Measurements from ENCODE around the gene ZNF853. TPM values are rescaled to one million over a fixed set of nuclear protein-coding genes. Genes with fewer than 3 reads are reported as not detected.

ZNF853 gene
- total RNA-seq, 1 experiment from 2014 or later: 1.4 TPM

GRCh38 chr7:6624246-6624611, 8.8 kb downstream of the ZNF853 start:
- no peak overlapping the region for H3K27ac ChIP-seq (ENCODE audit: low read length)
- no peaks in the 10 kb centered on the region for H3K27me3 ChIP-seq (ENCODE audit: control insufficient read depth, insufficient read depth, low read length)
- in situ Hi-C loops (cut with HindIII; ENCODE audit: low pct_unique_long_range_greater_than_20kb, low sequenced_read_pairs): no loop called here
- H3K4me3 ChIP-seq (ENCODE audit: low read depth in 2 of 2, low read length in 2 of 2): no peak overlapping the region
- intact Hi-C loops (cut with micrococcal nuclease; ENCODE audit: unreplicated experiment): no loop called here
- H3K4me1 ChIP-seq (ENCODE audit: control insufficient read depth, insufficient read depth, low read length): no peaks in the 10 kb centered on the region
- no peaks in the 10 kb centered on the region for H3K9me3 ChIP-seq (ENCODE audit: control insufficient read depth, insufficient read depth, low read depth, low read length)
- no TSS peak for BruUV-seq (replicated peaks)
- ATAC-seq (no peak), DNase-seq (ENCODE audit: low read depth, low spot score) (no peak)
- POLR2A ChIA-PET: no interaction called here
- CTCF ChIA-PET: no interaction called here
- H3K36me3 ChIP-seq (ENCODE audit: control insufficient read depth, insufficient read depth, low read length): no peaks in the 10 kb centered on the region
- no peak for TF ChIP-seq TCF7L2 (IDR thresholded peaks at IDR 0.05; ENCODE audit: low read depth, low read length)
- TF ChIP-seq POLR2AphosphoS5 (IDR thresholded peaks at IDR 0.05; ENCODE audit: low read depth, low read length): no peak
- no peak for TF ChIP-seq SIN3A (IDR thresholded peaks at IDR 0.05; ENCODE audit: borderline replicate concordance, insufficient read depth, low read depth, low read length)
- no peak for TF ChIP-seq CTCF (IDR thresholded peaks at IDR 0.05)
- no peak for TF ChIP-seq REST (IDR thresholded peaks at IDR 0.05; ENCODE audit: insufficient read depth in 1 of 2, low read depth in 2 of 2, low read length in 1 of 2)

GRCh38 chr7:6628045-6628444, 12.6 kb downstream of the ZNF853 start:
- ATAC-seq (no peak), DNase-seq (ENCODE audit: low read depth, low spot score) (no peak)
- CTCF ChIA-PET: no interaction called here
- intact Hi-C loops (cut with micrococcal nuclease; ENCODE audit: unreplicated experiment) (no loop called here), in situ Hi-C loops (cut with HindIII; ENCODE audit: low pct_unique_long_range_greater_than_20kb, low sequenced_read_pairs) (no loop called here)
- Histone ChIP-seq H3K27ac (ENCODE audit: low read length) (no peak overlapping the region), H3K27me3 (ENCODE audit: control insufficient read depth, insufficient read depth, low read length) (no peaks in the 10 kb centered on the region), H3K4me1 (ENCODE audit: control insufficient read depth, insufficient read depth, low read length) (no peaks in the 10 kb centered on the region), H3K4me3 (ENCODE audit: low read depth in 2 of 2, low read length in 2 of 2) (no peak overlapping the region), H3K36me3 (ENCODE audit: control insufficient read depth, insufficient read depth, low read length) (no peaks in the 10 kb centered on the region), H3K9me3 (ENCODE audit: control insufficient read depth, insufficient read depth, low read depth, low read length) (no peaks in the 10 kb centered on the region)
- no TSS peak for BruUV-seq (replicated peaks)
- TF ChIP-seq TCF7L2 (IDR thresholded peaks at IDR 0.05; ENCODE audit: low read depth, low read length) (no peak), POLR2AphosphoS5 (IDR thresholded peaks at IDR 0.05; ENCODE audit: low read depth, low read length) (no peak), REST (IDR thresholded peaks at IDR 0.05; ENCODE audit: insufficient read depth in 1 of 2, low read depth in 2 of 2, low read length in 1 of 2) (no peak), CTCF (IDR thresholded peaks at IDR 0.05) (no peak), SIN3A (IDR thresholded peaks at IDR 0.05; ENCODE audit: borderline replicate concordance, insufficient read depth, low read depth, low read length) (no peak)
- POLR2A ChIA-PET: no interaction called here
